ENCODE data around the gene RNF20. TPM values are rescaled to one million over a fixed set of nuclear protein-coding genes. Genes with fewer than 3 reads are reported as not detected.
"Not testable (repeated sequence)": the region's sequence is repeated elsewhere in the genome, so short reads cannot be mapped to it uniquely, and the experiment has no call there.

RNF20 gene
- total RNA-seq, 2 donors from 2014 or later = 24.1 to 36.7 TPM

GRCh38 chr9:101513351-101513750, 20.3 kb upstream of the RNF20 start:
- H3K4me3 ChIP-seq = no peak overlapping the region
- H3K4me1 ChIP-seq (replicated peaks) = no peaks in the 10 kb centered on the region
- intact Hi-C loops (cut with DNase I) = no loop called here
- H3K36me3 ChIP-seq = no peaks in the 10 kb centered on the region
- no peaks in the 10 kb centered on the region for H3K9me3 ChIP-seq
- TF ChIP-seq POLR2AphosphoS5 (IDR thresholded peaks at IDR 0.05) = no peak
- TF ChIP-seq CTCF (IDR thresholded peaks at IDR 0.05) = no peak
- no peak for TF ChIP-seq POLR2A (IDR thresholded peaks at IDR 0.05)
- no peaks in the 10 kb centered on the region for H3K27me3 ChIP-seq (replicated peaks; ENCODE audit: insufficient read depth)
- no peak overlapping the region for H3K27ac ChIP-seq
- no peak for DNase-seq (ENCODE audit: low spot score)

- 2% methylated on average over 2 of the region's 2 CpGs for WGBS
- intact Hi-C loops (cut with DNase I) = no loop called here
- DNase-seq (ENCODE audit: low spot score) = no peak
- TF ChIP-seq POLR2AphosphoS5 (IDR thresholded peaks at IDR 0.05) (peak; percentile 16), POLR2A (IDR thresholded peaks at IDR 0.05) (no peak), CTCF (IDR thresholded peaks at IDR 0.05) (no peak)
- Histone ChIP-seq H3K9me3 (no peaks in the 10 kb centered on the region), H3K4me1 (replicated peaks) (no peaks in the 10 kb centered on the region), H3K4me3 (no peak overlapping the region), H3K27ac (no peak overlapping the region), H3K36me3 (no peaks in the 10 kb centered on the region), H3K27me3 (replicated peaks; ENCODE audit: insufficient read depth) (no peaks in the 10 kb centered on the region)
Observed at GRCh38 chr9:101514071-101514470, 19.6 kb upstream of the RNF20 start.

- Histone ChIP-seq H3K36me3 (no peaks in the 10 kb centered on the region), H3K4me1 (replicated peaks) (no peaks in the 10 kb centered on the region), H3K4me3 (no peak overlapping the region), H3K9me3 (no peaks in the 10 kb centered on the region), H3K27ac (no peak overlapping the region), H3K27me3 (replicated peaks; ENCODE audit: insufficient read depth) (no peaks in the 10 kb centered on the region)
- no peak for TF ChIP-seq POLR2AphosphoS5 (IDR thresholded peaks at IDR 0.05)
- TF ChIP-seq POLR2A (IDR thresholded peaks at IDR 0.05) = no peak
- TF ChIP-seq CTCF (IDR thresholded peaks at IDR 0.05) = no peak
- intact Hi-C loops (cut with DNase I) = no loop called here
- WGBS = 87% methylated on average over 1 of the region's 1 CpG
- no peak for DNase-seq (ENCODE audit: low spot score)
Observed at GRCh38 chr9:101516655-101517054, 17.0 kb upstream of the RNF20 start.

GRCh38 chr9:101518489-101518888, 15.2 kb upstream of the RNF20 start:
- WGBS = 94% methylated on average over 3 of the region's 3 CpGs
- intact Hi-C loops (cut with DNase I) = not testable (repeated sequence)

GRCh38 chr9:101524371-101524770, 9.3 kb upstream of the RNF20 start:
- no peaks in the 10 kb centered on the region for H3K36me3 ChIP-seq
- peaks cover 3% of the 10 kb centered on the region for H3K27me3 ChIP-seq (replicated peaks; ENCODE audit: insufficient read depth)
- no peak overlapping the region for H3K4me3 ChIP-seq
- 84% methylated on average over 6 of the region's 6 CpGs for WGBS
- H3K4me1 ChIP-seq (replicated peaks) = no peaks in the 10 kb centered on the region
- TF ChIP-seq POLR2AphosphoS5 (IDR thresholded peaks at IDR 0.05) = no peak
- no peak for TF ChIP-seq POLR2A (IDR thresholded peaks at IDR 0.05)
- TF ChIP-seq CTCF (IDR thresholded peaks at IDR 0.05) = no peak
- intact Hi-C loops (cut with DNase I) = no loop called here
- no peak overlapping the region for H3K27ac ChIP-seq
- H3K9me3 ChIP-seq = no peaks in the 10 kb centered on the region
- no peak for DNase-seq (ENCODE audit: low spot score)

More at GRCh38 chr9:101518489-101518888, 15.2 kb upstream of the RNF20 start:
- not testable (repeated sequence) for H3K9me3 ChIP-seq; DNase-seq (ENCODE audit: low spot score); H3K27me3 ChIP-seq (replicated peaks; ENCODE audit: insufficient read depth); H3K27ac ChIP-seq; H3K4me3 ChIP-seq; H3K36me3 ChIP-seq; H3K4me1 ChIP-seq (replicated peaks)
